Measurements from ENCODE around the gene HIPK2. TPM values are rescaled to one million over a fixed set of nuclear protein-coding genes. Genes with fewer than 3 reads are reported as not detected.

HIPK2 gene
- total RNA-seq, 1 experiment from 2014 or later = 12.2 TPM

DNA sequence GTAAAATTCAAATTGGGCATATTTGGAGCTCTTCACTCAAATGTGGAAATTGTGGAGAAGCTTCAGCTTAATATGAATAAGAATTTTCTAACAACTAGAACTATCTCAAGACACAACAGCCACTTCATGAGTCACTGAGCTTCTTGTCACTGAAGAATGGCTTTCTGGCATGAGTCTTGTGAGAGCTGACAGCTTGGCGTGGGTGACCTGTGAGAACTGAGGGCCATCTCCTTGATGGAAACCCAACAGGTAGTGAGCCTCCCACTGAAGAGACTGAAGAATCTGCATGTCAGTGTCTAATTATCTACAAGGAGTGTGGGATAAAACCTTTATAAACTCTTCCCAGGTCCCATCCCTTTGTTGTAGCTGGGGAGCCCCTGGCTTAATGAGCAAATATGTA is 188.3 kb downstream of the HIPK2 start:
- no peak for DNase-seq (ENCODE audit: low read depth)

DNA sequence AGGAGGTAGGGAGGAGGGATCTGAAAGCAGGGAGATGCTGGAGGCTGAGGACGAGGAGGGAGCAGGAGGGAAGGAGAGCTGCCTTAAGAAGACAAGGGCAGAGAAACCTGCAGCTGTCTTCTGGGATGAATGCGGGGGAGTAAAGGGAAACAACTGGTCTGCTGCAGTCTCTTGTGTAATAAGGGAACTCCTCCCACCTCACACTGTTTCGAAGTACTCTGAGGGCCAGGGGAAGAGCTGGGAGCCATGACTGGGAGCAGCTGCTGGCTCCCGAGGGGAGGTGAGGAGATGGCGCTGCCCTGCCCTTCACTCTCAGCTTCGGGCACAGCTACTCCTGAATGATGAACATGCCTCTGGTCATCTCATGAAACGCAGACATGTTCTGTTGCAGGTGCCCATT is 189.2 kb downstream of the HIPK2 start:
- no peak for DNase-seq (ENCODE audit: low read depth)

GRCh38 chr7:139587535-139587934 is 190.3 kb downstream of the HIPK2 start:
- DNase-seq (ENCODE audit: low read depth) = no peak

DNA sequence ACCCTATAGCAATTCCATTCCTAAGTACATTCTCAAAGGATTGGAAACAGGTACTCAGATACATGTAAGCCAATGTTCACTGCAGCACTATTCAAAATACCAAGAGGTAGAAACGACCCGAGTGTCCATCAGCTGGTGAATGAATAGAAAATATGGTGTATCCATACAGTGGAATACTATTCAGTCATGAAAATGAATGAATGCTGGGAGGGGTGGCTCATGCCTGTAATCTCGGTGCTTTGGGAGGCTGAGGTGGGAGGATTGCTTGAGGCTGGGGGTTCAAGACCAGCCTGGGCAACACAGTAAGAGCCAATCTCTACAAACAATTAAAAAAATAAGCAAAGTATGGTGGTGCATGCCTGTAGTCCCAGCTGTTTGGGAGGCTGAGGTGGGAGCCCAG is 191.5 kb downstream of the HIPK2 start:
- DNase-seq (ENCODE audit: low read depth) = no peak

DNA sequence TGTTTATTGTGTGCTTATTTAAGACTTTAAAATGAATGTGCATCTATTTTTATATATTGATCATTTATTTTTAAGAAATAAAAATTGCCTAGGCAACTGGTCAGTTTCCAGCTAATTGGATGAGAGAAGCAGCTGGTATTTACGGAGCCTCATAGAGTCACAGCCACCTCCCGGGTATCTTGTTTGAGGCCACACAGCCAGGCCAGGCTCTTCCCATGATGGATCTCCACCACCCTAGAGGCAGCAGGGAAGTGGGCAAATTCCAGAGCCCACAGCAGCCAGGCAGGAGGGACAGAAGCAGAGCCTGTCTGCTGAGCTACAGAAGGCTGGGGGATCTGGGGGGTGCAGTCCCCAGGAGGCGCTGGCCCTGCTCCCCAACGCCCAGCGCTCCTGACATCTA is 192.8 kb downstream of the HIPK2 start:
- DNase-seq (ENCODE audit: low read depth) = no peak

- DNase-seq (ENCODE audit: low read depth) = no peak
These were observed 193.8 kb downstream of the HIPK2 start for GRCh38 chr7:139583826-139584553.

DNA sequence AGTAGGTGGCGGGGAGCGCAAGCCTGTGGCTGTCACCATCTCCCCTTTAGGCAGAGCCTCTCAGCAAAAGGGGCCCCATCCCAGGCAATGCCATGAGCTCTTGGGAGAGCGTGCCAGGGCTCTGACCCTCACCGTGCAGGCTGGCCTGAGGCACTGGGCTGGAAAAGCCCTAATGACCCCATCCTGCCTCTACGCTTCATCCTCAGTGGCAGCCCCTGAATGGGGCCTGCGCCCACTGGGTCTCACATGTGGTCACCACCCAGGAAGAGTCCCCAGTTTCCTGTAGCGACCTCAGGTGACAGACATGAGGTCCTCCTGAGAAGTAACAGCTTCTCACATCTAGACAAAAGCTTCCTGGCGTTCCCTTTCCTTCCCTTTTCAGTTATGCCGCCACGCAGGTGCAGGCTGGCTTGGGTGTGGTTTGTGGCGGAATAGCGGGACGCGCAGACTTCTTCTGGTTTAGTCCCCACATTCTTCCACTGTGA is 195.1 kb downstream of the HIPK2 start:
- DNase-seq (ENCODE audit: low read depth) = no peak

DNA sequence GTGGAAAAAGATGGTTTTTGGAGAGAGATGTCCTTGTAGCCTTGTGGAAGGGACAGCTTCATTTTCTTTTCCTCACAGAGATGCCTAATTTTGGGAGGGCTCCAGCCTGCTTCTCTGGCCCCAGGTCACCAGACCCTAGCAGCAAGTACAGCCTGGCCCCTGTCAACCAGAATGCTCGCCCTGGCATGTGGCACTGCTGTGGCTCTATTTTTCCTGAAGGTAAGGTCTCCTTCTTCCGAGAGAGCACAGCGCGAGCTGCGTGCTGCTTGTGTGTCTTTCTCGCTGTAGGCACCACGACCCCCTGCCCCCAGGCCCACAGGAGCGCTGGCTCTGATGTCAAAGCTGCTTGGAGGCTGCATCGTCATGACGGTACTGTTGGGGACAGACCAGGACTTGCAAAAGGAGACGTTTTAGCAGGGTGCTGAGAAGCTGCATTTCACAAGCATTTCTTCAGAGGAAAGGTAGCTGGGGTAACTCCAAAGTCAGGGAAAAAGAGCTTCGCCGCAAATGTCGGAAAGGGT is 195.6 kb downstream of the HIPK2 start:
- DNase-seq (ENCODE audit: low read depth) = no peak

DNA sequence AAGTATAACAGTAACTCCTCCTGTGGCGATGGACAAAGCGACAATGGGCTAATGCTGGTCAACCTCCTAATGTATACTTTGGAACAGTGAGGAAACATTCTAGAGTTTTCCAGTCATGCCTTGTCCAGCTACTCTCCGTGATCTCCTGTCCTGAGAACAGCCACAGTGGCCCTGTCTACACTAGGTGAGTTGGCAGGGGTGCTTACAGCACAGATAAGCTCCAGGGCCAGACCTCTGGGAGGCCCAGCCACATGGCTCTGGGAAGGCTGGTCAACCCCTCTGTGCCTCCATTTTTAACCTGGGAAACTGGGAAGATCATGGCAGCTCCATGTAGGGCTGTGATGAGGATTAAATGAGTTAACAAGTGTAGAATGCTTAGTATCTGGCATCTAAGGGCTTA is 197.4 kb downstream of the HIPK2 start:
- no peak for DNase-seq (ENCODE audit: low read depth)

DNA sequence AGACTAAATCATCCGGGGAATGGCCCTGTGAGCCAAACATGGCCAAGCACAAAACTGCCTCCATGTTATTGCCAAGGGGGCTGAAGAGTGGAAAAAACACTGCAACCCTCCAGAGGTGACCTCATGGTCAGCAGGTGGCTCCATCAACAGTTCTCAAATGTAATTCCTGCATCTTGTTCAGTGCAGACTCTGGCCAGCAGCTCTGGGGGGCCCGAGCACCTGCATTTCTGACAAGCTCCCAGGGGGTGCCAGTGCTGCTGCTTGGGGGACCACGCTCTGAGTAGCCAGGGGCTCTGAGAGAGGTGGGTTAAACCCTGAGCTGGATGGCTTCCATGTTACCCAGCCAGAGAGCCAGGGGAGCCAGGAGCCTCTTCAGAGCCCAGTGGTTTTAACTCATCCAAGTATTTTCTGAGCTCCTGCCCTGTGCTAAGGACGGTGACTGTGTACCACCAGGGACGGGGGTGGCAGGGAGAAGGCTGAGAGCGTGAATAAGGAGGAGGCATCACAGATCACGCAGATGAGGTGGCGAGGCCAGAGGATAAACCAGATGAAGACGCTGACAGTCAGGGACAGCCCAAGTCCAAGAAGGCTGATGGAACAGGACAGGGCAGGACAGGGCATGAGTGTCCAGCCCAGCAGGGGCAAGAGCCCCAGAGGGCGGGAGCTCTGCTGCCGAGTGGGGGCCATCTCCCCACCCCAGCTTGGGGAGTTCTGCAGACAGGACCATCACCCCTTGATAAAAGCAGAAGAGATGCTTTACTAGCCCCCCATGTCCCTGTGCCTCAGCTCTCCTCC is 201.4 kb downstream of the HIPK2 start:
- DNase-seq (ENCODE audit: low read depth) = no peak

GRCh38 chr7:139575338-139575680 is 202.5 kb downstream of the HIPK2 start:
- DNase-seq (ENCODE audit: low read depth) = no peak

DNA sequence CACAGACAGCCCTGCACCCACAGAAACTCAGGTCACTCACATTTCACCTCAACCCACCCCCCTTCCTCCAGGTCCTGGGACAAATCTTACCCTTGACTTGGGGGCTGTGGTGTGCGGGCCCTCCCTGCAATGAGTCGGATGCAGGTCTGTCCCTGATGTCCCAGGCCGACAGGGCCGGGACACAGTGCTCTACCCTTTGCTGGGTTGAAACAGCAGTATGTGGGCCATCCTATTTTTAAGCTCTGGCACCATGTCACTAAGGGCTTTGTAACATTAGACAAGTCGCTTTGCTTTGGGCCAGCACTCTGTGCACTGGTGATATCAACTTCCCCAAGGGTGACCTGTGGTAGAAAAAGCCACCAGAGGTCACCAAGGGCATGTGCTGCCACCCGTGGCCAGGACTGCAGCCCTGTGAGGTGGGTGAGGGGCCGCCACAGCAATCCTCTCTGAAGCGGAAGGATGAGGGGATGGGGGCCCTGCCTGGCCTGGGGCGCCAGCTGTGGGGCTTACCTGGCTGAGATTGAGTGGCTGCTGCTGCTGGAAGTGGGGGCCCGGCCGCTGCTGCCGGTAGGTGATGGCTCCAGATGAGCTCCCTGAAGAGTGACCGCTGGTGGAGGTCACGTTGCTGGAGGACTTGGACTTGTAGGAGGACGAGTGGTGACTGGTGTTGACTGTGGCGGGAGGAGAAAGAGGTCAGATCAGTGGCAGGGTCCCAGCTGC is 203.0 kb downstream of the HIPK2 start:
- DNase-seq (ENCODE audit: low read depth) = no peak

DNA sequence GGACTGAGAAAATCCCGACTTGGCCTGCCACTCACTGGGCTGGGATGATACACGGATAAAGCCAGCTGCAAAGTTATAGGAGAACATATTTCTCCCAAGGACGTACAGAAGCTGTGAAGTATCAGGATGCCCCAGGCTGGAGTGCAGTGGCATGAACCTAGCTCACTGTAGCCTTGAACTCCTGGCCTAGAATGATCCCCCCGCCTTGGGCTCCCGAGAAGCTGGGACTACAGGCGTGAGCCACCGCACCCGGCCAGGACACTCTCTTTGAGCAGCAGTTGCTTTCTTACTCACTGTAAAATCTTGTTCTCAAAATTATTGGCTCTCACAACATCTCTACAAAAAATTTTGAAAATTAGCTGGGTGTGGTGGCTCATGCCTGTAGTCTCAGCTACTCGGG is 203.9 kb downstream of the HIPK2 start:
- no peak for DNase-seq (ENCODE audit: low read depth)

DNA sequence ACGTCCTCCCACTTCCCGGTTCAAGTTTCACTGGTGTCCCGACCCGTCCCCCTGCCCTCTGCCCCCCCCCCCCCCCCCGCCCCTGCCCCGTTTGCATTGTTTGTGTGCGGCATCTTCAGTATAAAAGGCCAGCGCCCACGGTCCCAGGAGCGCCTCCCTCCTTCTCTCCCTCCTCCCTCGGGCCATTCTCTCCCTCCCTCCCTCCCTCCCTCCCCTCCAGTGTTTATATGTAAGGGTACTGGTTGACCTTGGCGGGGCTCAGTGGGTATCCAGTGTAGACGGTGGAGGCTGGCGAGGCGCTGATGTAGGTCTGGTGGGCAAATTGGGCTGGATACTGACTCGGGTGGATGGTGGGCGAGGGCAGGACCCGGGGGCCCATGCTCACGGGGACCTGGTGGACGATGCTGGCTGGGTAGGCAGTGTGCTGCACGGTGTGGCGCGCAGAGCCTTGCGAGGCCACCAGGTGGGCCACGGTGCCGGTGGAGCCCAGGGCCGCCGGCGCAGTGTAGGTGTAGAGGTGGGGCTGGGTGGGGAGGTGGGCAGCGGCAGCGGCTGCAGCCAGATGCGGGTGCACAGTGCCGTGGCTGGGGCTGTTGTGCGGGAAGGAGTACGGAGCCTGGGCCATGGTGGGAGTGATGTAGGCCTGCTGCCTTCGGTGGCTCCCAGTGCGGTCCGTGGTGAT is 205.0 kb downstream of the HIPK2 start:
- DNase-seq (ENCODE audit: low read depth) = no peak

- DNase-seq (ENCODE audit: low read depth) = no peak
These were observed 205.7 kb downstream of the HIPK2 start for GRCh38 chr7:139572071-139572470.

- DNase-seq (ENCODE audit: low read depth) = no peak
These were observed 206.1 kb downstream of the HIPK2 start for GRCh38 chr7:139571651-139572050.

DNA sequence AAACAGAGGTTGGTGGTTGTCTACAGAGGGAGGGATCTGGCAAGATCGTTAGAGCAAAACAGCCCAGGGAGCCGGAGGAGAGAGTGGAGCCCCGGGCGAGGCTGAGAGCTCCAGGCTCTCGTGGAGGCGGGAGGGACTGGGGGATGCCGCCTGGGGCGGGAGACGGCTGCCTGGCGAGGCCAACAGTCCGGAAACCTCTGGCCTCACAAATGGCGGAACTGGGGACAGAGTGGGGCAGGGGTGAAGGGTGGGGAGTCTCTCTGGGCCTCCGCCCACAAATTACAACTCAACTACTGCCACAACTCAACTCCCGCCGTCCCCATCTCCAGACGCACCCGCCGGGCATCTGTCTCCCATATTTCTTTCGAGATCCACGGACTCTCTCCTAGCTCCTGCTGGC is 206.6 kb downstream of the HIPK2 start:
- DNase-seq (ENCODE audit: low read depth) = no peak

DNA sequence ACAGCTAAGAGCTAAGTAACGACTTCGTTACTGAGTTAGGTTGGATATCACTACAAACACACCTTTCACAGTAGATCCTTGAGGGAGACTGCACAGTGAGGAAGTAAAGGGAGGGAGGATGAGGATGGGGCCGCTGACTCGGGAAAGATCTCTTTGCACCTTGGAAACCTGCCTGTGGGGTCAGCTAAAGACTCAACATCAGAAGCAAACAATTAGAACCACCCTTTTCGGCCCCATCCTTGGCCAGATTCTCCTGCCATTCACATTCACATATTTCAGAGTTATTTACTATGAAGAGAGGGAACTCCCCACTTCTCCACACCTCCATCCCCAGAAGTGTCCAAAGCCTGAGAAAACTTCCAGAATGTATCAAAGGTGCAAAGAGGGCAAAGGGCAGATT is 207.2 kb downstream of the HIPK2 start:
- no peak for DNase-seq (ENCODE audit: low read depth)

DNA sequence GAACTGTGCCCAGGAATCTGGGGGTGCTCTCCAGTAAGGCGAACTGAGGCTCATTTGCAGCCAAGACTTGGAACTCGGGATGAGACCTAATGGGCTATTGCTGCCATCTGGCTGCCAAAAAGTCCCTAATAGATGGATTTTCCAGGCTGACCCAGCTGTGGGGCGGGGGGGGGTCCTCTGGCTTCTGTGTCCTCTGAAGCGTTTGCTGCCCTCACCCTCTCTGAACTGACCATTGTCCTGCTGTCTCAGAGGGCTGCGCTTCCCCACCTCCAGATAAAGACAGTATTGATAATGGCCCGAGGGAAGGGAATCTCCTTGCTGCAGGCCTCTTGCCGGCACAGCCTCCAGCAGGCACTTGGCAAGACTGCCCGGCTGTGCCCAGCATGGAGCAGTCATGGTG is 207.7 kb downstream of the HIPK2 start:
- DNase-seq (ENCODE audit: low read depth) = no peak

DNA sequence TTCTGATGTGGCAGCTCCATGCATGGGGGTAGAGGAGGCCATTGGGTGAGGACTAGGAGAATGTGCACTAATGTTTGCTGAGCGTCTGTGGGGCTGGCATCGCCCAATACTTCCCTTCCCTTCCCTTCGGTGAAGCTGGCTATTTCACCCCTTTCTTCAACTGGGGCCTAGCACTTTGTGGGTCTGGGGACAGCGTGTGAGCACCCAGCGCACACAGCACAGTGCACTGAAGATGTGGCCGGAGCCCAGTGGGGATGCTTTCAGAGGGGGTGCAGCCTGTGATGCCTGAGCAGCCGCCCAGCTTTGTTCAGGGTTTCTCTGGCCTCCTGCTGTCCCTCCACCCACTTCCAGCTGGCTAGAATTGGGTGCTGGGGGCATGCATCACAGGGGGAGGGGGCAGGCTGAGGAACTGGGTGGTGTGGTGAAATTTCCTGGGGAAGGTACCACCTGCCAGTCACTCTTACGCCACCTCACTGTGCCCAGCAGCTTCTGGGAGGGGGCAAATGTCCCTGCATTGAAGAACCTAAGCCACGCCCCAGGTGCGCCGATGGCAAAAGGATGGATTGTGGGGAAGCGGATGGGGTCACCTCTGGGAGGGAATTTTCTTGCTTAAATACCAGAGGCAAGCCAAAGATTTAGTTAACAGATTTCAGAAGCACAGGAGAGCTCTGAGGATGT is 208.8 kb downstream of the HIPK2 start:
- DNase-seq (ENCODE audit: low read depth) = no peak

DNA sequence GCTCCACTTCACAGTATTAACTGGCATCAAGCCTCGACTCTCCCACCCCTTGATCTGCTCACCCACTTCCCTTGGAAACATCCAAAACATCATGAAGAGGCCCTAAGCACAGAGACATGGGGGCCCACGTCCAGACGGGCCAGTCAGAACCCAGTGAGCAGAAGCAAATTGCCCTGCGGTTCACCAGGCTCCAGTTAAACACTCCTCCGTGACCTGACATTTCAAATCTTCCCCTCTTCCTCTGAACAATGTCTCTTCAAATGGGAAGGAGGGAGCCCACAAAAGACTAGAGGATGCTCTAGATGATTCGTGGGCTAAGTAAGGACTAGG is 209.5 kb downstream of the HIPK2 start:
- no peak for DNase-seq (ENCODE audit: low read depth)

All from Daoy (cell line).